HG03103 (cell line): ENCODE results near the gene SH3PXD2B.

ENCODE experiments used
- ATAC-seq: cut with Tn5 transposase; IDR thresholded peaks from one replicate; pipeline ENCODE4 v1.9.1; 2021; ENCODE audit warnings: low read depth; ENCODE audit not compliant: unreplicated experiment

Gene SH3PXD2B

GRCh38 chr5:172282272-172283019 is 171.9 kb downstream of the SH3PXD2B start:
- ATAC-seq, result no peak

- ATAC-seq, result no peak
Measured at GRCh38 chr5:172281346-172281745, 173.0 kb downstream of the SH3PXD2B start.

GRCh38 chr5:172280929-172281328 is 173.4 kb downstream of the SH3PXD2B start:
- no peak for ATAC-seq

GRCh38 chr5:172280317-172280716 is 174.0 kb downstream of the SH3PXD2B start:
- no peak for ATAC-seq

GRCh38 chr5:172278356-172278755 is 176.0 kb downstream of the SH3PXD2B start:
- ATAC-seq, result no peak

GRCh38 chr5:172276214-172276613 is 178.1 kb downstream of the SH3PXD2B start:
- ATAC-seq, result no peak
